ENCODE measurements around the gene CDH4.

Gene CDH4

DNA sequence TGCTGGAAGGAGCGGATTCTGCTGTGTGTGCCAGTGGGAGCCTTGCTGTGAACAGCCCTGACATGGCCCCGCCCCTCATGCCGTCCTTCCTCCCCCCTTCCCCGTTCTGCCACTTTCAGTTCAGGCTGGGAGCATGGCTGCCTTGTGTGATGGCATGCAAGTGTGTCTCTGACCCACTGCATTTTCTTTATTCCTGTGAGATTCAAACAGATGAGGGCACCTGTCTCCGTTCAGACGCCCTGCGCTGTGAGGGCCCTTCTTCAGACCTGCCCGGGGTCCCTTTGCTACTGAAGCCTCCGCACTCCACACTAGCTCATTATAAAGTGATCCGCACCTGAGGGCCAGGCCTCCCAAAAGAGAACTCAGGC lies 725.3 kb downstream of the CDH4 start:
- no peak overlapping the region for H3K4me3 ChIP-seq (ENCODE audit: low read length)

DNA sequence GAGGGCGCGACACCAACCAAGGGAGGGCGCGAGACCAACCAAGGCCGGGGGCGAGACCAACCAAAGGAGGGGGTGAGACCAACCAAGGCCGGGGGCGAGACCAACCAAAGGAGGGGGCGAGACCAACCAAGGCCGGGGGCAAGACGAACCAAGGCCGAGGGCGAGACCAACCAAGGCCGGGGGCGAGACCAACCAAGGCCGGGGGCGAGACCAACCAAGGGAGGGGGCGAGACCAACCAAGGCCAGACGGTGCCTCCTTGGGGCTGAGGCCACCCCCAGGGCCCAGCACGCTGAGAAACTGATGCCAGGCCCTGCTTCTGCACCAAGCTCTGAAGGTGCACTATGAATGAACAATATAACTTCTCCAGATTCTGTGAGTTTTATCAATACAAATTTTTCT lies 726.4 kb downstream of the CDH4 start:
- Histone ChIP-seq H3K23ac (ENCODE audit: low read length) (no peak overlapping the region), H2BK15ac (replicated peaks; ENCODE audit: low read depth) (no peak overlapping the region), H3K9ac (ENCODE audit: low read length) (no peak overlapping the region), H3K79me2 (ENCODE audit: control insufficient read depth, insufficient read depth, low read length) (no peaks in the 10 kb centered on the region), H3K4me3 (ENCODE audit: low read length) (no peak overlapping the region), H3K4me1 (ENCODE audit: control insufficient read depth, low read depth, low read length) (no peaks in the 10 kb centered on the region), H3K4me2 (ENCODE audit: low read length) (no peak overlapping the region), H3K27me3 (ENCODE audit: insufficient read depth, low read length, poor library complexity) (no peaks in the 10 kb centered on the region), H3K36me3 (ENCODE audit: control insufficient read depth, insufficient read depth, low read length) (no peaks in the 10 kb centered on the region), H2BK5ac (ENCODE audit: low read length) (no peak overlapping the region), H3K79me1 (ENCODE audit: low read length) (no peaks in the 10 kb centered on the region), H3K4ac (ENCODE audit: low read depth, low read length) (no peak overlapping the region), H4K5ac (ENCODE audit: low read length) (no peak overlapping the region), H3K27ac (ENCODE audit: low read depth, low read length) (no peak overlapping the region), H2BK120ac (ENCODE audit: low read depth, low read length) (no peak overlapping the region), H4K8ac (ENCODE audit: low read depth, low read length) (no peak overlapping the region), H3K18ac (ENCODE audit: low read length) (no peak overlapping the region), H3K56ac (ENCODE audit: low read length) (no peak overlapping the region), H2AK5ac (ENCODE audit: low read length) (no peak overlapping the region)
- no peak for DNase-seq
- WGBS (ENCODE audit: extremely low coverage, insufficient coverage, low lambda C conversion rate), result no CpG with 5 or more reads among the region's 20 CpGs

More for the DNA sequence above, 725.3 kb downstream of the CDH4 start:
- Histone ChIP-seq H3K27ac (ENCODE audit: low read depth, low read length) (no peak overlapping the region), H3K4ac (ENCODE audit: low read depth, low read length) (no peak overlapping the region), H4K5ac (ENCODE audit: low read length) (no peak overlapping the region), H2BK120ac (ENCODE audit: low read depth, low read length) (no peak overlapping the region), H3K23ac (ENCODE audit: low read length) (no peak overlapping the region), H3K36me3 (ENCODE audit: control insufficient read depth, insufficient read depth, low read length) (no peaks in the 10 kb centered on the region), H2BK15ac (replicated peaks; ENCODE audit: low read depth) (no peak overlapping the region), H3K79me2 (ENCODE audit: control insufficient read depth, insufficient read depth, low read length) (no peaks in the 10 kb centered on the region), H4K8ac (ENCODE audit: low read depth, low read length) (no peak overlapping the region), H3K18ac (ENCODE audit: low read length) (no peak overlapping the region), H3K27me3 (ENCODE audit: insufficient read depth, low read length, poor library complexity) (no peaks in the 10 kb centered on the region), H3K4me2 (ENCODE audit: low read length) (no peak overlapping the region), H3K56ac (ENCODE audit: low read length) (no peak overlapping the region), H3K79me1 (ENCODE audit: low read length) (no peaks in the 10 kb centered on the region), H3K9ac (ENCODE audit: low read length) (no peak overlapping the region), H3K4me1 (ENCODE audit: control insufficient read depth, low read depth, low read length) (no peaks in the 10 kb centered on the region), H2AK5ac (ENCODE audit: low read length) (no peak overlapping the region), H2BK5ac (ENCODE audit: low read length) (no peak overlapping the region)
- DNase-seq, result no peak
- no CpG with 5 or more reads among the region's 10 CpGs for WGBS (ENCODE audit: extremely low coverage, insufficient coverage, low lambda C conversion rate)

DNA sequence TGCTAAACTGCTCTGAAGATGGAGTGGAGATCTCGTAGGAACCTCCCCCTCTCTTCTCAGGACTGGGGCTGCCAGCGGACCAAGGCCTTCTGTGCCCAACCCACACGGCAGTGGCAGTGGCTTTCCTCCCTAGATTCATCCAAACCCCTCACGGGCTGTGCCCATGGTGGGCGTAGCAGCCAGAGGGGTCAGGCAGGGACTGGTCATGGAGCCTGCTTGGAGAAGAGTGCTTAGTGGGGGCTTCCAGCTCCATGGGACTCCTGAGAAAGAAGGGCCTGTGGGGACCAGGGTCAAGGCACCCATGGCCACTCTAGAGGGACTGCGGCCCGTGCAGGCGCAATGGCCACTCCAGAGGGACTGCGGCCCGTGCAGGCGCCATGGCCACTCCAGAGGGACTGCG lies 727.0 kb downstream of the CDH4 start:
- no CpG with 5 or more reads among the region's 12 CpGs for WGBS (ENCODE audit: extremely low coverage, insufficient coverage, low lambda C conversion rate)
- Histone ChIP-seq H2BK120ac (ENCODE audit: low read depth, low read length) (no peak overlapping the region), H3K4ac (ENCODE audit: low read depth, low read length) (no peak overlapping the region), H3K79me1 (ENCODE audit: low read length) (no peaks in the 10 kb centered on the region), H3K79me2 (ENCODE audit: control insufficient read depth, insufficient read depth, low read length) (no peaks in the 10 kb centered on the region), H3K36me3 (ENCODE audit: control insufficient read depth, insufficient read depth, low read length) (no peaks in the 10 kb centered on the region), H3K27ac (ENCODE audit: low read depth, low read length) (no peak overlapping the region), H3K18ac (ENCODE audit: low read length) (no peak overlapping the region), H2BK15ac (replicated peaks; ENCODE audit: low read depth) (no peak overlapping the region), H2BK5ac (ENCODE audit: low read length) (no peak overlapping the region), H3K4me3 (ENCODE audit: low read length) (no peak overlapping the region), H3K27me3 (ENCODE audit: insufficient read depth, low read length, poor library complexity) (no peaks in the 10 kb centered on the region), H3K23ac (ENCODE audit: low read length) (no peak overlapping the region), H3K56ac (ENCODE audit: low read length) (no peak overlapping the region), H4K5ac (ENCODE audit: low read length) (no peak overlapping the region), H3K4me2 (ENCODE audit: low read length) (no peak overlapping the region), H3K4me1 (ENCODE audit: control insufficient read depth, low read depth, low read length) (no peaks in the 10 kb centered on the region), H3K9ac (ENCODE audit: low read length) (no peak overlapping the region), H4K8ac (ENCODE audit: low read depth, low read length) (no peak overlapping the region), H2AK5ac (ENCODE audit: low read length) (no peak overlapping the region)
- DNase-seq, result no peak

DNA sequence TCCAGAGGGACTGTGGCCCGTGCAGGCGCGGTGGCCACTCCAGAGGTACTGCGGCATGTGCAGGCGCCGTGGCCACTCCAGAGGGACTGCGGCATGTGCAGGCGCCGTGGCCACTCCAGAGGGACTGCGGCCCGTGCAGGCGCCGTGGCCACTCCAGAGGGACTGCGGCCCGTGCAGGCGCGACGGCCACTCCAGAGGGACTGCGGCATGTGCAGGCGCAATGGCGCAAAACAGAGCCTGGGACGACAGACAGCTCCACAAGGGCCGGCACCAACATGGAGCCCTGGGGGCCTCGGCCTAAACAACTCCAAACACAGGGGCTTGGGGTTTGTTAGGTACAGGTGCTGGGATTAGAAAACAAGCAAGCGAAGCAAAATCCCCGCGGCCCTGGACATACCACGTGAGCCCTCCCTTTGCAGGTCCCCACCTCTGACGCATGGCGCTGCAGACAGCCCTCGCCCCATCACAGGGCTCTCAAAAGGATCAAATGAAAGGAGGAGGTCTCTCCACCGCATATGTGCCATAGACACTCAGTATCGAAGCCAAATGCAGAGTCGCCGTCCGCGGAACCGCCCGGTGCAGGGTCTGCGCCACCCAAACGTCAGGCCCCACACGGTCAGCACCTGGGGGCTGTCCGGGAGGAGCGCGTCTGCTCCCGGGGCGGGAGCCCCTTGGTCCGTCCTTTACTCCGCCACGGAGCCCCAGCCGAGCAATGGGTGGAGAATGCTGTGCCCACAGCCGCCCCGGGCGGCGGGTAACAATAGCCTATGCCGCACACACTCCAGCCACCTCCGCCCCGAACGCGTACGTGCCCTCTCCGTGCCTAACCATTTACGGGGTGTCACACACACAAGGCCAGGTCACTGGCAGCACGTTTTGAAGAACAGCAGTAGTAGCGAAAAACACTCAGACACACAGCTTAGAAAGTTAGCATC lies 727.9 kb downstream of the CDH4 start:
- Histone ChIP-seq H3K4ac (ENCODE audit: low read depth, low read length) (no peak overlapping the region), H2BK15ac (replicated peaks; ENCODE audit: low read depth) (no peak overlapping the region), H2BK120ac (ENCODE audit: low read depth, low read length) (no peak overlapping the region), H3K4me2 (ENCODE audit: low read length) (no peak overlapping the region), H3K18ac (ENCODE audit: low read length) (no peak overlapping the region), H3K23ac (ENCODE audit: low read length) (no peak overlapping the region), H3K36me3 (ENCODE audit: control insufficient read depth, insufficient read depth, low read length) (no peaks in the 10 kb centered on the region), H3K4me1 (ENCODE audit: control insufficient read depth, low read depth, low read length) (no peaks in the 10 kb centered on the region), H4K8ac (ENCODE audit: low read depth, low read length) (no peak overlapping the region), H3K4me3 (ENCODE audit: low read length) (no peak overlapping the region), H3K56ac (ENCODE audit: low read length) (no peak overlapping the region), H3K79me1 (ENCODE audit: low read length) (no peaks in the 10 kb centered on the region), H4K5ac (ENCODE audit: low read length) (no peak overlapping the region), H2BK5ac (ENCODE audit: low read length) (no peak overlapping the region), H3K27ac (ENCODE audit: low read depth, low read length) (no peak overlapping the region), H3K79me2 (ENCODE audit: control insufficient read depth, insufficient read depth, low read length) (no peaks in the 10 kb centered on the region), H3K9ac (ENCODE audit: low read length) (no peak overlapping the region), H3K27me3 (ENCODE audit: insufficient read depth, low read length, poor library complexity) (no peaks in the 10 kb centered on the region), H2AK5ac (ENCODE audit: low read length) (no peak overlapping the region)
- no peak for DNase-seq
- WGBS (ENCODE audit: extremely low coverage, insufficient coverage, low lambda C conversion rate), result no CpG with 5 or more reads among the region's 65 CpGs

DNA sequence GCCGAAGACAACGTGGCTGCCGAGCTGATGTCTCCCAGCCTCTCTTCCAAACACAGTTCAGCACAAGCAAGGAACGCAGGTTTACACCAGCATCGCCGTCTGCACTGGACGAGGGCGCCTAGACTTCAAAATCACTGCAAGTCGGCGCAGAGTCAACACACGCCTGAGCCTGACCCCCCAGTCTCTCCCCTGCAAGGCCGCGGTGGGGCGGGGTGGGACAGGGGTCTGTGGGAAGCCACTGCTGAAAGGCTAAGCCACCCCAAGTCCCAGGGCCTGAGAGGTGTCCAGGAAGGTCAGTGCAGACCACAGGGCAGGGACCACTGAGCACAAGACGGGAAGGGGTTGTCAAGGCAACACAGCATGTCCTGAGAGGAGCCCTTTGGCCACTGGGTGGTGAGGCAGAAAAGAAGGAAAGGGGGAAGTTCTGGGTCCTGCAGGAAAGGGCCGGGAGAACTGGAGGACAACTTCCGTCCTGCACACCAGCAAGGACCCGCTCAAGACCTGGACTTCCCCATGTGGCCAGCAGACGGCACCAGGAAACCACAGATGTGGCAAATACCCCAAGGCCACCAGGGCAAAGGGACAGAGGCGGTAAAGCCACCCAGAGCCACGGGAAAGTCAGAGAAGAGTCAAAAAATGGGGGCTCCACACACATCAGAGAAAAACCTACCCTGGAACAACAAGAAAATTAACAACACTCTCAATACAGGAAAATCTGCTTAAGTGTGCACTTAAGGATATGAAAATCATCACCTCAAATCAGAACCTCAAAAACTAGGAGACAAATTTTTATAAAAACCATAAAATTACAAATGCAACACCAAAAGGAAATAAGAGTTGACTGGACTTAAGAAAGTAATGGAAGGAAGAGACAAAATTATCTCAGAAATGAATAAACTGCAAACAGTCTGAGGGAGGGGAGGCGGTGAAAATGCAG lies 728.9 kb downstream of the CDH4 start:
- H3K27me3 ChIP-seq (ENCODE audit: insufficient read depth, low read length, poor library complexity), result no peaks in the 10 kb centered on the region
- no peak overlapping the region for H3K4me3 ChIP-seq (ENCODE audit: low read length)
- H3K18ac ChIP-seq (ENCODE audit: low read length), result no peak overlapping the region
- H3K9ac ChIP-seq (ENCODE audit: low read length), result no peak overlapping the region
- H2BK15ac ChIP-seq (replicated peaks; ENCODE audit: low read depth), result no peak overlapping the region
- H3K4me2 ChIP-seq (ENCODE audit: low read length), result no peak overlapping the region
- H3K79me2 ChIP-seq (ENCODE audit: control insufficient read depth, insufficient read depth, low read length), result no peaks in the 10 kb centered on the region
- WGBS (ENCODE audit: extremely low coverage, insufficient coverage, low lambda C conversion rate), result no CpG with 5 or more reads among the region's 22 CpGs
- no peaks in the 10 kb centered on the region for H3K79me1 ChIP-seq (ENCODE audit: low read length)
- no peak overlapping the region for H4K5ac ChIP-seq (ENCODE audit: low read length)
- DNase-seq, result peak; percentile 55
- H2BK120ac ChIP-seq (ENCODE audit: low read depth, low read length), result no peak overlapping the region
- H3K4me1 ChIP-seq (ENCODE audit: control insufficient read depth, low read depth, low read length), result no peaks in the 10 kb centered on the region
- H3K56ac ChIP-seq (ENCODE audit: low read length), result no peak overlapping the region
- H4K8ac ChIP-seq (ENCODE audit: low read depth, low read length), result no peak overlapping the region
- H2AK5ac ChIP-seq (ENCODE audit: low read length), result no peak overlapping the region
- no peak overlapping the region for H2BK5ac ChIP-seq (ENCODE audit: low read length)
- H3K27ac ChIP-seq (ENCODE audit: low read depth, low read length), result no peak overlapping the region
- H3K4ac ChIP-seq (ENCODE audit: low read depth, low read length), result no peak overlapping the region
- H3K23ac ChIP-seq (ENCODE audit: low read length), result no peak overlapping the region
- H3K36me3 ChIP-seq (ENCODE audit: control insufficient read depth, insufficient read depth, low read length), result no peaks in the 10 kb centered on the region

Measured in mesendoderm (in vitro differentiated cells).